SU-DHL-6 (cell line): ENCODE data around the gene FRMPD4.

Experiments
- H2AFZ ChIP-seq: fragments of 200-600 bp; sonication (generic); 2 replicates; pipeline ENCODE4 v1.6.1; 2014; ENCODE audit warnings: low read depth, mild to moderate bottlenecking, moderate library complexity, mixed read lengths, antibody characterized with exemption, low read length; ENCODE audit not compliant: severe bottlenecking
- H3F3A ChIP-seq: fragments of 200-600 bp; shearing (Covaris generic); 2 replicates; pipeline ENCODE4 v1.6.0; 2016; ENCODE audit warnings: antibody characterized with exemption, mild to moderate bottlenecking; ENCODE audit not compliant: insufficient read depth
- H3K27ac ChIP-seq: fragments of 200-600 bp; sonication (generic); 2 replicates; pipeline ENCODE4 v1.5.1; 2016; ENCODE audit warnings: low read depth, mild to moderate bottlenecking, low read length, moderate library complexity, mixed read lengths
- H3K27me3 ChIP-seq: fragments of 200-600 bp; sonication (generic), shearing (Covaris generic); 2 replicates; pipeline ENCODE4 v1.6.0; 2014; ENCODE audit warnings: mild to moderate bottlenecking, low read length
- H3K36me3 ChIP-seq: fragments of 200-600 bp; sonication (generic); 2 replicates; pipeline ENCODE4 v1.6.1; 2014; ENCODE audit warnings: mild to moderate bottlenecking, low read length, mixed read lengths
- H3K4me2 ChIP-seq: fragments of 300-600, 200-600 bp; shearing (Covaris generic), sonication (generic); 2 replicates; pipeline ENCODE4 v1.6.0; 2014; ENCODE audit warnings: low read length, low read depth, mild to moderate bottlenecking; ENCODE audit not compliant: poor library complexity, severe bottlenecking
- H3K4me3 ChIP-seq: fragments of 200-600 bp; sonication (generic); 2 replicates; pipeline ENCODE4 v1.5.1; 2014; ENCODE audit warnings: antibody characterized with exemption, low read length, mild to moderate bottlenecking, mixed read lengths; ENCODE audit not compliant: insufficient read depth, poor library complexity, severe bottlenecking
- H3K79me2 ChIP-seq: fragments of 200-600 bp; sonication (generic); 2 replicates; pipeline ENCODE4 v1.6.1; 2014; ENCODE audit warnings: mild to moderate bottlenecking, low read length, moderate library complexity; ENCODE audit not compliant: insufficient read depth
- H3K9ac ChIP-seq: fragments of 200-600 bp; sonication (generic); 2 replicates; pipeline ENCODE4 v1.7.0; 2014; ENCODE audit warnings: mild to moderate bottlenecking, low read length
- H3K9me2 ChIP-seq: fragments of 200-600 bp; sonication (generic); replicated peaks from 2 replicates; pipeline ENCODE4 v1.6.1; 2014; ENCODE audit warnings: low read length; ENCODE audit not compliant: insufficient read depth
- H3K9me3 ChIP-seq: fragments of 200-600 bp; sonication (generic); 2 replicates; pipeline ENCODE4 v1.6.1; 2014; ENCODE audit warnings: low read length, mixed read lengths; ENCODE audit not compliant: insufficient read depth
- H4K20me1 ChIP-seq: fragments of 200-600 bp; sonication (generic); 2 replicates; pipeline ENCODE4 v1.6.1; 2014; ENCODE audit warnings: low read depth, mild to moderate bottlenecking, antibody characterized with exemption, low read length, moderate library complexity, mixed read lengths
- CTCF ChIP-seq: fragments of 200-600 bp; sonication (generic); IDR thresholded peaks from one replicate; pipeline ENCODE4 v1.5.1; 2017; ENCODE audit warnings: antibody characterized with exemption, mild to moderate bottlenecking, low read length, moderate library complexity; ENCODE audit not compliant: insufficient read depth, poor library complexity, severe bottlenecking
- EZH2phosphoT487 ChIP-seq: fragments of 200-600 bp; sonication (generic), shearing (Covaris generic); conservative IDR thresholded peaks from 2 replicates; pipeline ENCODE4 v1.6.1; 2018; ENCODE audit warnings: mild to moderate bottlenecking, antibody characterized with exemption, low read length, moderate library complexity, mixed read lengths

Gene FRMPD4

GRCh38 chrX:12657433-12657832 lies 519.2 kb downstream of the FRMPD4 start:
- no peaks in the 10 kb centered on the region for H3F3A ChIP-seq
- no peak overlapping the region for H2AFZ ChIP-seq
- no peak overlapping the region for H3K4me2 ChIP-seq
- no peaks in the 10 kb centered on the region for H3K79me2 ChIP-seq
- no peaks in the 10 kb centered on the region for H4K20me1 ChIP-seq
- no peaks in the 10 kb centered on the region for H3K9me3 ChIP-seq
- TF ChIP-seq EZH2phosphoT487 (no peak), CTCF (no peak)
- no peaks in the 10 kb centered on the region for H3K9me2 ChIP-seq
- H3K36me3 ChIP-seq, result no peaks in the 10 kb centered on the region
- no peak overlapping the region for H3K9ac ChIP-seq
- no peaks in the 10 kb centered on the region for H3K27me3 ChIP-seq
- H3K27ac ChIP-seq, result no peak overlapping the region
- no peak overlapping the region for H3K4me3 ChIP-seq

- no peaks in the 10 kb centered on the region for H3K27me3 ChIP-seq
Observed at GRCh38 chrX:12657881-12658280, 519.6 kb downstream of the FRMPD4 start.

GRCh38 chrX:12661464-12661863 lies 523.2 kb downstream of the FRMPD4 start:
- H3K36me3 ChIP-seq, result no peaks in the 10 kb centered on the region
- H3K4me3 ChIP-seq, result no peak overlapping the region
- no peaks in the 10 kb centered on the region for H4K20me1 ChIP-seq
- no peaks in the 10 kb centered on the region for H3F3A ChIP-seq
- H3K27me3 ChIP-seq, result no peaks in the 10 kb centered on the region
- H3K4me2 ChIP-seq, result no peak overlapping the region
- no peak overlapping the region for H3K9ac ChIP-seq
- H3K79me2 ChIP-seq, result no peaks in the 10 kb centered on the region
- TF ChIP-seq EZH2phosphoT487 (no peak), CTCF (no peak)
- H3K27ac ChIP-seq, result no peak overlapping the region
- no peak overlapping the region for H2AFZ ChIP-seq
- no peaks in the 10 kb centered on the region for H3K9me2 ChIP-seq
- no peaks in the 10 kb centered on the region for H3K9me3 ChIP-seq

More at GRCh38 chrX:12657881-12658280, 519.6 kb downstream of the FRMPD4 start:
- H3F3A ChIP-seq, result no peaks in the 10 kb centered on the region
- H2AFZ ChIP-seq, result no peak overlapping the region
- H3K4me2 ChIP-seq, result no peak overlapping the region
- no peak overlapping the region for H3K9ac ChIP-seq
- H3K4me3 ChIP-seq, result no peak overlapping the region
- no peaks in the 10 kb centered on the region for H3K36me3 ChIP-seq
- TF ChIP-seq CTCF, result no peak
- no peak for TF ChIP-seq EZH2phosphoT487
- H3K9me2 ChIP-seq, result no peaks in the 10 kb centered on the region
- no peaks in the 10 kb centered on the region for H4K20me1 ChIP-seq
- H3K79me2 ChIP-seq, result no peaks in the 10 kb centered on the region
- H3K9me3 ChIP-seq, result no peaks in the 10 kb centered on the region
- H3K27ac ChIP-seq, result no peak overlapping the region
